Activated CD4-positive, alpha-beta T cell treated with anti-CD3 and anti-CD28 coated beads for 24 hours (primary cell): ENCODE results near the gene ZNF285.
"Not testable (repeated sequence)": the region's sequence is repeated elsewhere in the genome, so short reads cannot be mapped to it uniquely, and the experiment has no call there.

Experiments used
- DNase-seq, 2 donors: peaks; one replicate each; pipeline ENCODE4 v3.0.0-alpha.2; 2020; ENCODE audit warnings: low read depth in 2 of 2

ZNF285 gene

GRCh38 chr19:44401139-44402115 is at the start of gene ZNF285:
Gene ZNF285 (minus strand): TSS chr19:44401608. CDS start chr19:44397213, 4,395 bp downstream.
- peak; percentile 35 to 67 for DNase-seq

GRCh38 chr19:44447916-44448674 is 46.7 kb upstream of the ZNF285 start, which contains the start of gene ZNF229:
Gene ZNF229 (minus strand): TSS chr19:44448472. CDS start chr19:44442847, 5,625 bp downstream.
- DNase-seq = peak; percentile 44 to 64

DNA sequence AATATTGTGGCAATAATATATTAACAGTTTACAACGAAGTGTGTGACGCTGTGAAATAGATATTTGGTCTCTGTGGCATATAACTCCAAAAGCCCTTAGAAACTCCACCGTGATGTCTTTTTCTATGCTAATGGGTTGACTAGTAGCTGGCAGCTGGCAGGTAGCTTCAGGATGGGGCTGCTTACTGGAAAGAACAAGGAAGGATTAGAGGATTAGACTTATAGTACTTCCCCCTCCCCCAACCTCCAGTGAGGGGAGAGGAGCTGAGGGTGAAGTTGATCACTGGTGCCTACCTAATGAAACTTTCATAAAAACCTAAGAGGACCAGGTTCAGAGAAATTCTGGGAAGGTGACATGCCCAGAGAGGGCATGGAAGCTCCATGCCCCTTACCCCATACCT is 37.0 kb upstream of the ZNF285 start:
- DNase-seq = no peak

GRCh38 chr19:44435441-44435840 is 34.0 kb upstream of the ZNF285 start:
- DNase-seq = no peak

DNA sequence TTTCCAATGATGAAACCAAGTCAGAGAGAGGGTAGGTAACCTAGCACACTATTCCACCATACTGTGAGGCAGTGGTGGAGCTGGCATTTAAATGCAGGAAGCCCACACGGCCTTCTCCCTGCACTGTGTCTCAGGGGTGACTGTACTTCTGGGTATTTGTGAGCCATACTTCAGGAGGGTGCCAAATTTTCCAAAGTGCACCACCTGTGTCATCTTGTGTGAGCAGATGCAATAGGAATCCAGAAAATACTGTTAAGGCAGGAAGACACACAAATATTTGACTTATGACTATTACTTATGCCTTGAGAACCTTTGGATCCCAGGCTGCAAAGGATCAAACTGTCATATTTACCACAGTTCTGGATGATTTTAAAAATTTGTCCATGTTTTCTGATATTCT is 29.5 kb upstream of the ZNF285 start:
- no peak for DNase-seq

GRCh38 chr19:44415553-44415952 is 14.1 kb upstream of the ZNF285 start:
- DNase-seq = not testable (repeated sequence)

GRCh38 chr19:44389268-44389667 is 12.1 kb downstream of the ZNF285 start:
- DNase-seq = not testable (repeated sequence)

DNA sequence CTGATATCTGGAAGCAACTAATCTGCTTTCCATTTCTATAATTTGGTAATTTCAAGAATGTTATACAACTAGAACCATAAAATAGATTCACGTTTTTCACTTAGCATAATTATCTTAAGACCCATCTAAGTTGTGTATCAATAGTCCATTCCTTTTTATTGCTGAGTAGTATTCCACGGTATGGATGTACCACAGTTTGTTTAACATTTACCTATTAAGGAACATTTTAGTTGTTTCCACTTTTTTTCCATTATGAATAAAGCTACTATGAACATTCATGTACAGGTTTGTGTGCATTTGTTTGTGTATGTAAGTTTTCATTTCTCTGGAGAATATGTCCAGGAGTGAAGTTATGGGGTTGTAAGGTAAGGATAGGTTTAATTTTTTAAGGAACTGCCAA is 26.6 kb downstream of the ZNF285 start:
- DNase-seq = no peak

DNA sequence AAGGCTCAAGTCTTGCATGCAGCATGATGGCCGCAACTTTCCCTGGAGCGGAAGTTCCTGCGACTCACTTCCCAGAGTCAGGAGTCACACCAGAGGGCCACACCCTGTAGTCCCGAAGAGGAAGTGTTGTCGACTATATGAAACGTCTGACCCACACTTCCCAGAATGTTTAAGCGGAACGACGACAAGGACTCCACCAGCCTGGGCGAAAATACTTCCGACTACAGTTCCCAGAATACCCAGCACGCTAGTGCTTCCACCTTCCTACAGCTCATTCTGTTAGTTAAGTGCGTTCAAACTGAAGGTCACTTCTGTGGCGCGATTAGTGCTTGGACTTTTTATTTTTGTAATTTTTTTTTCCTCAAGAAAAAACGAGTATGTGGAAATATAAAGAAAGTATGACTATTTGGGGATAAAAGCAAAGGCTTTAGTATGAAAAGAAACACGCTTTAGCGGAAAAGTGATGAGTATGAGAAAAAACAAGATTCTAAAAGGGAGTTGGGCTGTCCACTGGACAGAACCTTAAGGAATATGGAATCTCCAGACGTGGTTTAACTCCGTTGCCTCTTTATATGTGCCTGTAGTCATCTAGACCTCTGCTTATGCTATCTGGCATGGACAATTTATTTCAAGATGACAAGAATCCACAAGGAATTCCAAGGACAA is 29.5 kb downstream of the ZNF285 start:
- no peak for DNase-seq

DNA sequence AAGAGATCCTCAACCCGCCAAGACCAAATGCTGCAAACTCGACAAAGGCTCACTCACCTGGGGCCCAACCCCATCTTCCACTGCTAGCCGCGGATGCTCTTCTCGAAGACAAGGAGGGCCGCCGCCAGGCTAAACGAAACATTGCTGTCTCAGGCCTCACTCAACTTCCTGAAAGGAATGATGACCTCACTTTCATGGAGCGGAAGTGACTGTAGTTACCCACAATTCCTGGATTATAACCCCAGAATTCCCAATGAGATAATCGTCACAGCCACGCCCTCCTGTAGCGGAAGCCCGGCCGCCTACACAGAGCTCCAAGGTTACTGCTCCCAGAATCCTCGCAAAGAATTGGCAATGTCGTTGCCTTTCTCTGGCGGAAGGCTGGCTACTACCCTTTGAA is 34.4 kb downstream of the ZNF285 start:
- no peak for DNase-seq

GRCh38 chr19:44356383-44357111 is 44.9 kb downstream of the ZNF285 start, which contains the start of gene ZNF112:
Gene ZNF112 (minus strand): TSS chr19:44356680. CDS start chr19:44340539, 16,141 bp downstream.
- no peak for DNase-seq

- no peak for DNase-seq
These were observed 54.9 kb downstream of the ZNF285 start for GRCh38 chr19:44346556-44346955.

DNA sequence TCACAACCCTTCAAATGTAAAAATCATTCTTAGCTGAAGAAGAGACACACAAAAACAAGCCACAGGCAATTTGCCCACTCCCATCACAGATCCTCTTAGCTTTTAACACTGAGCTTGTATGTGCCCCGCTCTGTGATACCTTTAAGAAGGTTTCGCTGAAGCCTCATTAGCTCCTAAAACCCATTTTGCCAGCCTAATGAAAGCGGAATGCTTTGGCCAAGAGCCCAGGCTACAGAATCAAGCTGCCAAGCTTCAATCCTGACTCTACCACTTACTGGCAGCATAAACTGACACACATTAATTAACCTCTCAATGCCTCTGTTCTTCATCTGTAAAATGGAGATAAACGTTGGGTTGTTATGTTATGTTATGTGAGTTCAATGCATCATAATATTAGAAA is 55.4 kb downstream of the ZNF285 start:
- DNase-seq = no peak

- DNase-seq = no peak
These were observed 57.2 kb downstream of the ZNF285 start for GRCh38 chr19:44344255-44344654.

DNA sequence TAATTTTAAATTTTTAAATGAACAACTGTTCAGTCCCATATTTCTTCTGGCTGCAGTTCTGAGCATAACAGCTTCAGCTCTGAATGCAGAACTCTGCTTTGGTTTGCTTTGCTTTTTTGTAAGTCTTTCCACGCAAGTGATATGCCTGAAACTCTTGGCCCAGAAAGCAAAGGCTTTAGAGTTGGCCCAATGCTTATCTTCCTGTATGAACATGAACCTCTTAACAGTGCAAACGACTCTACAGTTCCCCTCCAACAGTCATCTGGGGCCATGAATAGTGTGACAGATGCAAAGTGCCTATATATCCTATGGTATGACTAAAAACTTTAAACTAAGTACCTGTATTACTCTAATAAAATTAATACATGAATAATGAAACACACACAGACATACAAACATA is 59.6 kb downstream of the ZNF285 start:
- no peak for DNase-seq

GRCh38 chr19:44334639-44335038 is 66.8 kb downstream of the ZNF285 start:
- DNase-seq = not testable (repeated sequence)
